ENCODE measurements around the gene AIPL1.

The AIPL1 gene

GRCh38 chr17:6413065-6413464 lies 21.9 kb downstream of the AIPL1 start:
- DNase-seq (ENCODE audit: low spot score), result peak; percentile 53

GRCh38 chr17:6408735-6409134 lies 26.2 kb downstream of the AIPL1 start:
- no peak for DNase-seq (ENCODE audit: low spot score)

- no peak for DNase-seq (ENCODE audit: low spot score)
These were observed 26.6 kb downstream of the AIPL1 start for GRCh38 chr17:6408276-6408675.

GRCh38 chr17:6402258-6402657 lies 32.7 kb downstream of the AIPL1 start:
- DNase-seq (ENCODE audit: low spot score), result no peak

GRCh38 chr17:6398955-6399354 lies 36.0 kb downstream of the AIPL1 start:
- no peak for DNase-seq (ENCODE audit: low spot score)

GRCh38 chr17:6394055-6394606 lies 40.8 kb downstream of the AIPL1 start:
- no peak for DNase-seq (ENCODE audit: low spot score)

- no peak for DNase-seq (ENCODE audit: low spot score)
These were observed 41.5 kb downstream of the AIPL1 start for GRCh38 chr17:6393351-6393952.

GRCh38 chr17:6392609-6393350 lies 42.1 kb downstream of the AIPL1 start:
- peak; percentile 20 for DNase-seq (ENCODE audit: low spot score)

- no peak for DNase-seq (ENCODE audit: low spot score)
These were observed 46.5 kb downstream of the AIPL1 start for GRCh38 chr17:6388416-6388815.

GRCh38 chr17:6387858-6388257 lies 47.1 kb downstream of the AIPL1 start:
- no peak for DNase-seq (ENCODE audit: low spot score)

- DNase-seq (ENCODE audit: low spot score), result no peak
These were observed 47.5 kb downstream of the AIPL1 start for GRCh38 chr17:6387442-6387841.

GRCh38 chr17:6386041-6386630 lies 48.8 kb downstream of the AIPL1 start:
- DNase-seq (ENCODE audit: low spot score), result no peak

GRCh38 chr17:6384481-6384880 lies 50.4 kb downstream of the AIPL1 start:
- DNase-seq (ENCODE audit: low spot score), result no peak

GRCh38 chr17:6381526-6382465 lies 53.1 kb downstream of the AIPL1 start:
- no peak for DNase-seq (ENCODE audit: low spot score)

GRCh38 chr17:6380915-6381438 lies 53.9 kb downstream of the AIPL1 start:
- no peak for DNase-seq (ENCODE audit: low spot score)

- no peak for DNase-seq (ENCODE audit: low spot score)
These were observed 57.0 kb downstream of the AIPL1 start for GRCh38 chr17:6377906-6378305.

- DNase-seq (ENCODE audit: low spot score), result no peak
These were observed 58.0 kb downstream of the AIPL1 start for GRCh38 chr17:6376931-6377361.

- DNase-seq (ENCODE audit: low spot score), result no peak
These were observed 60.1 kb downstream of the AIPL1 start for GRCh38 chr17:6374761-6375312.

GRCh38 chr17:6374271-6374691 lies 60.6 kb downstream of the AIPL1 start:
- DNase-seq (ENCODE audit: low spot score), result no peak
